Measurements from ENCODE around the gene CDCP1. TPM values are rescaled to one million over a fixed set of nuclear protein-coding genes. Genes with fewer than 3 reads are reported as not detected.

CDCP1 gene
- total RNA-seq, 4 donors from 2014 or later, result 1.2 to 6.4 (median 2.1) TPM

DNA sequence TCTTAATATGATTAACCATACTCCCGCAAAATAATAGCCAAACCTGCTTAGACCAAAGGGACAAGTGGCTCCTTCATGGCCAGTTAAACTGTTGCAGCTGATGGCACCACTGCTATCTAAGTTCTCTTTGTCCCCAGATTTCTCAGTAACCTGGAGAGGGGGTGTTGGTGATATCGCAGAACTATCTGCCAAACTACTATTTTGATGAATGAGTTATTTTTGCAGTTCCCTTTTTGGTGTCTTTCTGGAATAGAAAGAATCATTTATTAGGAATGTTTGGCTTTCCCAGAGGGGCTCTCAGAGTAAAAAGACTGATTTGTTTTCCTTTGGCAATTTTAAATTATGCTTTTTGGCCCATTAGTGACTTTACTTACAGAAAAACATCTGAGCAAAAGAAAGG is 87.0 kb downstream of the CDCP1 start:
- TF ChIP-seq, protein P1, sequence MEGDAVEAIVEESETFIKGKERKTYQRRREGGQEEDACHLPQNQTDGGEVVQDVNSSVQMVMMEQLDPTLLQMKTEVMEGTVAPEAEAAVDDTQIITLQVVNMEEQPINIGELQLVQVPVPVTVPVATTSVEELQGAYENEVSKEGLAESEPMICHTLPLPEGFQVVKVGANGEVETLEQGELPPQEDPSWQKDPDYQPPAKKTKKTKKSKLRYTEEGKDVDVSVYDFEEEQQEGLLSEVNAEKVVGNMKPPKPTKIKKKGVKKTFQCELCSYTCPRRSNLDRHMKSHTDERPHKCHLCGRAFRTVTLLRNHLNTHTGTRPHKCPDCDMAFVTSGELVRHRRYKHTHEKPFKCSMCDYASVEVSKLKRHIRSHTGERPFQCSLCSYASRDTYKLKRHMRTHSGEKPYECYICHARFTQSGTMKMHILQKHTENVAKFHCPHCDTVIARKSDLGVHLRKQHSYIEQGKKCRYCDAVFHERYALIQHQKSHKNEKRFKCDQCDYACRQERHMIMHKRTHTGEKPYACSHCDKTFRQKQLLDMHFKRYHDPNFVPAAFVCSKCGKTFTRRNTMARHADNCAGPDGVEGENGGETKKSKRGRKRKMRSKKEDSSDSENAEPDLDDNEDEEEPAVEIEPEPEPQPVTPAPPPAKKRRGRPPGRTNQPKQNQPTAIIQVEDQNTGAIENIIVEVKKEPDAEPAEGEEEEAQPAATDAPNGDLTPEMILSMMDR (IDR thresholded peaks at IDR 0.05), result no peak
- no peak for TF ChIP-seq EP300 (IDR thresholded peaks at IDR 0.05)
- no peak for TF ChIP-seq POLR2AphosphoS5 (IDR thresholded peaks at IDR 0.05)
- TF ChIP-seq POLR2A (IDR thresholded peaks at IDR 0.05; ENCODE audit: low read depth), result no peak
- Histone ChIP-seq H3K27ac (replicated peaks in 1 of 4) (no peak overlapping the region), H3K27me3 (no peaks in the 10 kb centered on the region), H3K4me1 (peaks cover 20 to 58% (median 50%) of the 10 kb centered on the region in 4 donors), H3K9me3 (no peaks in the 10 kb centered on the region), H3K4me3 (no peak overlapping the region), H3K36me3 (no peaks in the 10 kb centered on the region)
- WGBS, result 78% methylated on average over 2 of the region's 2 CpGs
- intact Hi-C loops (cut with DNase I), result loop anchor here (5.0 kb wide), 1 partner anchor 58 kb away; no protein-coding TSS in a partner anchor
- DNase-seq (ENCODE audit: extremely low spot score), result no peak

DNA sequence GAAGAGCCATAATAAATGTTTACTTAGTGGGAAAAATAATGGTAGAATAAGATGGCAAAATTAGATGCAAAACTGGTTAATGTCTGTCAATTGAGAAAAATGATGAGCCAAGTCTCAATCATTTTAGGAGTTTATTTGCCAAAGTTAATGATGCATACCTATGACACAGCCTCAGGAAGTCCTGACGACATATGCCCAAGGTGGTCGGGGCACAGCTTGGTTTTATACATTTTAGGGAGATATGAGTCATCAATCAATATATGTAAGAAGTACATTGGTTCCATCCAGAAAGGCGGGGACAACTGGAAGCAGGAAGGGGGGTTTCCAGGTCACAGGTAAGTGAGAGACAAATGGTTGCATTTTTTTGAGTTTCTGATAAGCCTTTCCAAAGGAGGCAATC is 88.6 kb downstream of the CDCP1 start:
- TF ChIP-seq POLR2A (IDR thresholded peaks at IDR 0.05; ENCODE audit: low read depth), result no peak
- TF ChIP-seq, protein P1 (IDR thresholded peaks at IDR 0.05), result no peak
- TF ChIP-seq POLR2AphosphoS5 (IDR thresholded peaks at IDR 0.05), result no peak
- no peak for TF ChIP-seq EP300 (IDR thresholded peaks at IDR 0.05)
- no peak overlapping the region for H3K4me3 ChIP-seq
- no peaks in the 10 kb centered on the region for H3K27me3 ChIP-seq
- WGBS, result 80% methylated on average over 3 of the region's 3 CpGs
- peaks cover 20 to 64% (median 54%) of the 10 kb centered on the region in 4 donors for H3K4me1 ChIP-seq
- H3K27ac ChIP-seq (replicated peaks in 1 of 4), result peak overlapping the region; percentile 69 to 85 (median 80)
- H3K36me3 ChIP-seq, result no peaks in the 10 kb centered on the region
- intact Hi-C loops (cut with DNase I), result loop anchor here (5.0 kb wide), 1 partner anchor 60 kb away; no protein-coding TSS in a partner anchor
- H3K9me3 ChIP-seq, result no peaks in the 10 kb centered on the region
- DNase-seq (ENCODE audit: extremely low spot score), result no peak

DNA sequence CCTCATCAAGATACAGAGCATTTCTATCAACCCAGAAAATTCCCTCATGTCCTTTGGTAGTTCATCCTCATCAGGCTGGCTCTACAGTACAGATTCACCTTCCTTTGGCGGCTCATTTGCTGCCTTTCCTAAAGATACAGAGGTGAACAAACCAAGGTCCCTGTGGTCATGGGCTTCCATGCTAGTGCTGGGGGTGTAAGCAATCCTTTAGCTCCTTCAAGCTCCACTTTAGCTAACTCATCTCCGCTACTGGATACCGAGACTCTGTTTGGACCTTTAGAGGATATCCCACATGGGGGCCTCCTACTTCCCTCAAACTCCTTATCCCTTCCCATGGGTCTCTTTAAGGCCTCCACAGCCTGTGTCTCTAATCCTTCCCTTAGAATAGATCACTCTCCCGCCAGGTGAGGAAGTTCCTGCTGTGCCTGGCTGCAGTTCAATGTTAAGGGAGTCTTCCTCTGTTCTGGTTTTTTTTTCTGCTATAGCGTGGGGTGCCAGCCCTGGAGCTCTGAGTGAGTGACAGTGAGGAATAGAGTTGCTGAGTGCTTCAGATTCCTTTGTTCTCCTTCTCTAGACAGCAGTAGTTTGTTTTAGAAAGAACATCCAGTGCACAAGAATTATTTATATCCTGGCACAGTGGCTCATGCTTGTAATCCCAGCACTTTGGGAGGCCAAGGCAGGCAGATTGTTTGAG is 89.4 kb downstream of the CDCP1 start:
- H3K27ac ChIP-seq (replicated peaks in 1 of 4), result peak overlapping the region; percentile 69 to 85 (median 80)
- no peak overlapping the region for H3K4me3 ChIP-seq
- peaks cover 20 to 64% (median 54%) of the 10 kb centered on the region in 4 donors for H3K4me1 ChIP-seq
- no peak for DNase-seq (ENCODE audit: extremely low spot score)
- WGBS, result 41% methylated on average over 5 of the region's 5 CpGs
- no peaks in the 10 kb centered on the region for H3K9me3 ChIP-seq
- peak; percentile 39 to 58 for TF ChIP-seq POLR2AphosphoS5 (IDR thresholded peaks at IDR 0.05)
- no peak for TF ChIP-seq POLR2A (IDR thresholded peaks at IDR 0.05; ENCODE audit: low read depth)
- no peak for TF ChIP-seq EP300 (IDR thresholded peaks at IDR 0.05)
- TF ChIP-seq, protein P1 (IDR thresholded peaks at IDR 0.05), result no peak
- no peaks in the 10 kb centered on the region for H3K36me3 ChIP-seq
- intact Hi-C loops (cut with DNase I), result loop anchor here (5.0 kb wide), 1 partner anchor 61 kb away; no protein-coding TSS in a partner anchor
- H3K27me3 ChIP-seq, result no peaks in the 10 kb centered on the region

DNA sequence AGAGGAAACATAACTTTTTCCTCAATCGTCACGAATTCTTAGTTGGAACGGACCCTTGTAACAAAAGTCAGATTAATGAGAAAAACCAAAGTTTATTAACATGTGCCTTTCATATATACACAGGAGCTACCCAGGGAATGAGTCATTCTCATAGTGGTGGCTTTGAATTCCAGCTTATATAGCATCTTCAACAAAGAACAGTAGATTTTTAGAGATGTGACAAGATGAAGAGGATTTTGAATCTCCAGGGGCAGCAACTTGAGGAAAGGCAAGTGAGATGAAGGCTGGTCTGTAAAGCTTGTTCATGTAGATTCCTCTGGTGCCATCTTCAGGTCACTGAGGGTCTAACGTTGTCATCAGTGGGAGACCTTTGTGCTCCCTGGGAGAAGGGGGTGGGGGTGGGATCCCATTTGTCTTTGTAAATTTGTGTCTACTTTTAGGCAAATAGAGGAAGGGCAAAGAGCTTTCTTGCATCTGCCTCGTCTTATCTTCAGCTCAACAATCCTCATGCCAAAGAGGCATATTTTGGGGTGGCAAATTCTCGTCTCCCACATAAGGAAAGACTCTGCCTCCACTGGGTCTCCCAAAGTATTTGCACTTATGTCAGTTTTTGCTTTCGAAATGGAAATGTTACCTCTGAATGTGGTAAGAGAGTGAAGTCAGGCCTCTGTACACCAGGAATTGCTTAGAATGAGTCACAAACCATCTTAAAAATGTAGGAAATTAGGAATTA is 90.6 kb downstream of the CDCP1 start:
- intact Hi-C loops (cut with DNase I), result loop anchor here (5.0 kb wide), 1 partner anchor 62 kb away; no protein-coding TSS in a partner anchor
- TF ChIP-seq EP300 (IDR thresholded peaks at IDR 0.05), result no peak
- TF ChIP-seq, protein P1 (IDR thresholded peaks at IDR 0.05), result peak in 1 of 3 experiments; percentile 16
- Histone ChIP-seq H3K27ac (replicated peaks in 1 of 4) (peak overlapping the region; percentile 69 to 85 (median 80)), H3K4me1 (peaks cover 20 to 64% (median 54%) of the 10 kb centered on the region in 4 donors), H3K4me3 (no peak overlapping the region), H3K36me3 (no peaks in the 10 kb centered on the region), H3K9me3 (no peaks in the 10 kb centered on the region), H3K27me3 (no peaks in the 10 kb centered on the region)
- WGBS, result 66% methylated on average over 7 of the region's 7 CpGs
- DNase-seq (ENCODE audit: extremely low spot score), result no peak
